Fibroblast of peridontal ligament (primary cell): Measurements from ENCODE around the gene GDPD2.

Experiments used
- DNase-seq: peaks from one replicate; pipeline ENCODE4 v3.0.0-alpha.2; 2010; ENCODE audit errors: extremely low read depth

The GDPD2 gene

DNA sequence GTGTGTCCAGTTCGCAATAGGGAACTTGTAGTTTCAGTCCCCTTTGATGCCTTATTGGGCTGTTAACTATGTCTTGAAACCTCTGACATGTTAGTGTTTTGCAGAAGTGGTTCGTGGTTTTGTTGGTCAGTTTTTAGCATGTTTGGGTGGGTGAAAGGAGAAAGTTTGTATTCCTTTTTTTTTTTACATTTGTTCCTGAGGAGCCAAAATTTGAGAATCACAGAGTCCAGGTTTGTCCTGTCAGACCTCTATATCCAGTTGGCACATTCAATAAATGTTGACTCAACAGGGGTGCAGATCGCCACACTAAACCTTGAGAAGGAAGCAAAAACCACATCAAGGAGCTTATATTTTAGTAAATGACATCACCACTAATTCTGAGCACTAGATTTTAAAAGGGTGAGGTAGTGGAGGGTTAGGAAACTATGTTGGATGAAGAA is 47.8 kb downstream of the GDPD2 start:
- DNase-seq, result no peak

DNA sequence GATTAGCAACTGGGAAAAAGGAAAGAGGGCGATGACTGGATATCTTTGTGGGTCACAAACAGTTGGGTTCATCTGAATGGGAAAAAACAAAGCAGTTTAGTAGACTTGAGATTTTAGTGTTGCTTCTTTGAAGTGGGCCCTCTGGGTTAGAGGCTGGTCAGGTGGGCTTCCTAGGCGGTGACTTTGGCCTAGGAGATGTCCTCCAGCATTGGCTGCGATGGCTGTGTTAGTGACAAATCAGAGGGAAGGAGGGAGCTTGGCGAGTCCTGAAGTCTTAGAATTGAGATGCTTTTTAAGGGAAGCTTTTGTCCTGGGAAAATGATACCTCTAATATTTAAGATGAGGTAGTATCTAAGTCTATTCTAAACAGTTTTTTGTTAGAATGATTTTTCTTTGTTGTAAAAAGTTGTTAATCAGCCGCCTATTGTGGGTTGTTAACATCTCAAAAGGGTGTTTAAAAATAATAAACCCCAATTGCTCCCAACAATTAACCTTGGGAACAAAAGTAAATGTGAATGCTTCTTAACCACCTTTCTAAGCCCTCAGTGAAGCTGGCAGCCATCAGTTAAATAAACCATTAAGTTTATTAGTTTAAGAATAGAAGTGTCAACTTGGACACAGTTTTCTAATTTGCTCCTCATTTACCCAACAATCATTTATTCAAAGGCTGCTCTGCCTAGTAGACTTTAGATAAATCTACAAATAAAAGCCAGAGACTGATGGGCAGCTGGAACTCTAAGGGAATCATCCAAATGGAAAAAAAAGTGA is 53.2 kb downstream of the GDPD2 start:
- DNase-seq, result no peak

DNA sequence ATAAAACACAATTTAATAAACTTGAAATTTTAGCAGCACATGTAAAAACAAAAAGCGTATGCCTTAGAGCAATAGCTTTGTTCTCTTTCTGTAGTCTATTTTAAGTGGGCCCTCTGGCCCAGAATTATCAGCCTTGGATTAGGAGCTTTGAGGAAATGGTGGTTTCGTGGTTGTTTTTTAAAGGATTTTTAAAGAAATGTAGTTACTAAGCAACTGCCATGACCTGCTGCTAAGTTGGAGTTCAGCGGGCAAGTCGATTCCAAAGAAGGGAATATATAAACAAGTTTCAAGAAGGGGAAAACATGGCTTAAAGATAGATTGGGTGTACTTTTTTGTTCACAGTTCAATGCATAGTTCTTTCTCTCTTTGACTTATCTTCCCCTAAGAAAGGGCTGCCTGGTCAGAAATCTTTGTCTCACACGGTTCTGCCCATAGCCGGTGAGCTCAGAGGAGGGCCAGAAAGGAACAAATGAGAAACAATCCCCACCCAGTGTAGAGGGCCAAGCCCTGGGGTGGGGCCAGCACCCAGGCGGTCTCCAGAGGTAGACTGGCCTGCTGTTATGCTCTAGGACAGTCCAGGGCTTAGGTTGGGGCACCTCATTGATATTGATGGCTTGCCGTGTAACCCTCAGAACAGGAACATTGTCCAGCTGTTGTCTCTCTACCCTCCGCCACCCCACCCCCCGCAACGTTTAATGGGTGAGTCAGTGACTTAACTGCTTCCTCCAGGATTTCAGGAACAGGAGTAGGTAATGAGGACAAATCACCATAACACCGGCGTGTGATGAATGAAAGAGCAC is 54.0 kb downstream of the GDPD2 start:
- peak; percentile 47 for DNase-seq

DNA sequence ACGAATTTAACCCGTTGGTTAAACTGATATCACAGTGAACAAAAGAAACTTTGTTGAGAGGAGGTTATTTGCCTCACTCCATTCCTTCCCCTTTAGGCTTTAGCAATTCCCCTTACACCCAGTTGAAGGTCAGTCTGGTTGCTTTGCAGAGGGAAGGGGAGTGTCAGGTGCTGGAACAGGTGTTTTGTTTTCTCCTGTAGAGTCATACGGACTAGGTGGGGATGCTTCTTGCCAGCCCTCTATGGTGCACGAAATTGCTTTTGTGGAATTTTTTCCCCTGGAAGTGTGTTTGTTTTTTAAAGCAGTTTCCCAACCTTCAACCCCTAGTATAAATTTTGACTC is 54.6 kb downstream of the GDPD2 start:
- DNase-seq, result no peak

DNA sequence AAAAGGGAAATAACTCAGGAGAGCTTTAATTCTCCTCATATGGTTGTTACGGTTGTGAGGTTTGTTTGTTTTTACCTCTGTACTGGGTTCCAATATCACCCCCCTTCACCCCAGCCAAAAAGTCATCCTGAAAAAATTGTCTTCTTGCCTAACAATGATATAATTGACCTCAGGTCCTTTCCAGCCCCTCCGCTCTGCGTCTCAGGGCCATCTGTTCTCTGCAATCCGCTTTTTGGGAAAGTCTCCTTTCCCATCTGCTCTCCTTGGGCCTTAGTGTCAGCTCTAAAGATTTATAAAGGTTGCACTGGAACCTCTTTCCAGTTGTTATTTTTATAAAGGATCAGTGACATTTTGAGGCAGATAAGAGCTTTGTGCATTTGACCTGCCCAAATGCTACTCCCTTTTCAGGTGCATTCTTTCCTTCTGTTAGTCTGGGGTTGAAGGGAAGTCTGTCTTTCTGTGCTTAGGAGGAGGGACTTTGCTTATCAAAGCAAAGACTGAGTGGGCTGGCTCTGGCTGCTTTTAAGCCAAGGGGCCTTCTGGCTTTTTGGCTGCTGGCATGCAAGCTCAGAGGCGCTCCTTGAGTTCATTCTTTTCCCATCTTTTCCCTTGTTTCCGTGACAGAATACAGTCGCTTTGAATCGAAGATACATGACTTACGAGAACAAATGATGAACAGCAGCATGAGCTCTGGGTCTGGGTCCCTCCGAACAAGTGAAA is 55.6 kb downstream of the GDPD2 start:
- DNase-seq, result no peak

DNA sequence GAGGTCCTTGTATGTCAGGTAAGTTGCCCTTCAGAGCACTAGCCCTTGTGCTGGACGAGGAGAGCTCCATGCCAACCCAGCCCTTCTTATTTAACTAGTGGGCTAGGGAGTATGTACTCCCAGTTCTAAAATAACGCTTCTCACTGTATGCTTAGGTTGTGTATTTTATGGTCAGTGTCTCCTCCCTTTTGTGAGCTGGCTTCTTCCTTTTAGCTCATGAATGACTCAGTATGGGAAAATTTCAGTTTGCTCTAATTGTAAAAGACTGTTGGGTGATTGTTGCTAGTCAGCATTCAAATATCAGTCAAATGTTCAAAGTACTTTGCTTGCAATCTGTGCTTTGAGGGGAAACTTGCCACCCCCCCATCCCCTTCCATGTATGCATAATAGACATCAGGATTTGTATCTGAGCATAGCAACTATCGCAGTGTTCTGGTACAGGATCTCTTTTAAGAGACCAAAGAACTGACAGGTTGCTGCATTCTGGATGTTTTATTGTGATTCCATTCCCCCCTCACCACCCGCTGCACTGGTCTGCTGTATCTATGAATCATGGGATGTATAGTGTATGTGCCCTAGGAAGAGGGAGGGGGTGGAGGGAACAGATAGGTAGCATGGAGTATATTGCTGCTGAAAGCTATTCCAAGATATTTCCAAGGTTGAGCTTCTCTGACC is 56.3 kb downstream of the GDPD2 start:
- peak; percentile 83 for DNase-seq

DNA sequence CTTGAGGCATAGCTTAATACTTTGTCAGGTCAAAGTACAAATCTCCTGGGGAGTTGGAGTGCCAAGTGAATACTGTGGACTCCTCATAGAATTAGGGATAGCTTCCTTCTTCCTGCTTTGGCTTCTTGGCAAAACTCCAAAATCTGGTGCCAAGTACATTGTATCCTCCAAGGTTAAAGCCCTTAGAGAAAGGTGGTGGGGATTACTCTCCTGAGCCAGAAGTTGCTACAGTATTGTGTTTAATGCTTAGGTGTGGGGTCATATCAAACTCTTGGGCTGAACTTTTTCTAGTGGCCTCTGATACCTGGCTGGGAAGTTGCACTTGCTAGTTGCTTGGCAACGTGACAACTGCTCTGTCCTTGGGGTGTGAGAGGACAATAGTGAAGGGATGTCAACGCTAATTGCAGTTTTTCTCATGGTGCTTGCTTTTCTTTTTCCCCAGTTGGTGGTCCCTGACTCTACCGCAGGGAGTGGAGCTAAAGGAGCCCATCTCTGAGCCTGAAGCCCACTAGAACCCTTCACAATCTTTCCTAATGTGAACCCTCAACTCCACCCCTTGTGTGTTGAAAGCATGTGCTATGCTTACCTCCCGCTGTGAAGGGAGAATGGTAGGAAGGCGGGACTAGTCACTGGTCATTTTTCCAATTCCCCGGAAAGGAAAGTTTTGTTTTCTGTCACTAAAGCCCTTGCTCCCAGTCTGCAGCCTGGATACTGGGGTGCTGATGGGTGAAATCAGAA is 57.0 kb downstream of the GDPD2 start:
- DNase-seq, result peak; percentile 29

DNA sequence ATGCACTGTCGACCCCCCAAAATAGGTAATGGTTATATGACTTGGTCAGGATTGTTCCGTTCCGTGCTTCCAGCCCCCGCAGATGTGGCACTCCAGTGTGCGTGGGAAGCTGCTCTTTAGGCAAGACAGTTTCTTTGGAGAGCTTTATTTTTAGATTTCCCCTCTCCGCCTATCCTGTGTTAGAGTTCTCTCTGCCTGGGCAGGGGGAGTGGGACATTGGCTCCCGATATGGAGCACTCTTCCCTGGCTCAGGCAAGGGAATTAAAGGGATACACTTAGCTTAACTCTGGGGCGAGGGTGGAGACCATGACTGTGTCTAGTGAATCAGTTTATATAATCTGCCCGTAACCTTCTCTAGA is 57.5 kb downstream of the GDPD2 start:
- DNase-seq, result peak; percentile 25

DNA sequence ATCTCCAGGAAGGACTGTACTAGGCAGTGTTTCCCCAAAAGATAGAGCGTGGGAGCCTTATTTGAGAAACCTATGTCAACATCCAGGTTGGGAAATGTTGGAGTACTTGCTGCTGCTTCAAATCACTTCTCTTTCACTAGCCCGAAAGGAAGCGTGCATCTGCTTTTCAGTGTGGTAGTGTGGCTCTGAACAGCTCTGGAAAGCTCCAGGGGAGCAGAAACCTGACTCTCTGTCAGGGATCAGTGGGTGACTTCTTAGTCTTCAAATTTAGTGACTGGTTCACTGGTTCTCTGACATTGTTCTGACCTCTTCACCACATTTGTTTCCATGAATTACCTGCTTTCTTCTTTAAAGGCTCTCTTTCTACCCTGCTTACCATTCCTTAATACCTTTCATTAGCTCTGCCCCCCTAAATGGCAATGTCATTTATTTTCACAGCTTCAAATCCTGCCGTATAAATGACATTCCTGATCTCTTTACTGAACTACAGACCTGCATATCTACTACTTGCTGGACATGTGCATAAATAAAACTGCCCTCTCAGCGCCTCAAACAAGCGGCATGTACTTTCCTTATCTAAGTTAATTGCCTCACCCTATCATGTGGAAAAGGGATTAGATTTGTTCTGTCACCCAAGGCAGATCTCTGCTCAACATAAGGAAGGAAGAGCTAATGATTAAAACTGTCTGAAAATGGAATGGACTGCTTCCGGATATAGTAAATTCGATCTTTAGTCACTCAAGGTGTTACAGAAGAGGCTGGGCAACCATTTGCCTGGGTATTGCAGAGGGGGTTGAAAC is 58.6 kb downstream of the GDPD2 start:
- no peak for DNase-seq

DNA sequence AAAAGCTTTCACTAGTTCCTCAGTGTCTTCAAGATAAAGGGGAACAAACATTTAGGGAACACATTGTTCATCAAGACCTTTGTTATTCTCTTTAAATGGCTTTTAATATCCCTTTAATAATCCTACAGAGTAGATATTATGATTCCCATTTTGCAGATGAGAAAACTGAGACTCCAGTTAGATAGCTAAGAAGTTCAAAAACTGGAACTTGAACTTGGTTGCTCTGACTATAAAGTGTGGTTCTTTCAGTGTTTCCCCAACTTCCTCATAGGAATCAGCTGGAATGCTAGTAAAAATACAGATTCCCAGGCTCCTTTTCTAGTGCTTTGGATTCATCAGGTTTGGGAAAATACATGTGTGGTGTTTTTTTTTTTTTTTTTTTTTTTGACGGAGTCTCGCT is 59.2 kb downstream of the GDPD2 start:
- DNase-seq, result no peak
